Urothelium cell line (cell line): ENCODE data around the gene OR8I2.
"Not testable (repeated sequence)": the region's sequence is repeated elsewhere in the genome, so short reads cannot be mapped to it uniquely, and the experiment has no call there.

Experiments
- DNase-seq: peaks from one replicate; pipeline ENCODE4 v3.0.0; 2011; ENCODE audit warnings: low spot score, mixed read lengths
- FAIRE-seq: peaks from 2 replicates; lab custom pipeline; 2011; peaks lifted over from hg19 to GRCh38; lab: Jason Lieb, UNC

Gene OR8I2

GRCh38 chr11:56093008-56093407 is at the start of gene OR8I2:
Gene OR8I2, plus strand, starts transcription at chr11:56093308. Its CDS starts 0 bp downstream, at chr11:56093308.
- no peak for DNase-seq
- FAIRE-seq: no peak

GRCh38 chr11:56045538-56045937 is 47.6 kb upstream of the OR8I2 start:
- FAIRE-seq (no peak), DNase-seq (no peak)

GRCh38 chr11:56048480-56048879 is 44.6 kb upstream of the OR8I2 start:
- FAIRE-seq (no peak), DNase-seq (no peak)

- FAIRE-seq (no peak), DNase-seq (no peak)
These were observed 43.6 kb upstream of the OR8I2 start for GRCh38 chr11:56049487-56049886.

- not testable (repeated sequence) for FAIRE-seq
These were observed 36.7 kb upstream of the OR8I2 start for GRCh38 chr11:56056366-56056765.

GRCh38 chr11:56057661-56058237 is 35.4 kb upstream of the OR8I2 start:
- DNase-seq: not testable (repeated sequence)

More at GRCh38 chr11:56056366-56056765, 36.7 kb upstream of the OR8I2 start:
- not testable (repeated sequence) for DNase-seq

GRCh38 chr11:56058260-56058780 is 34.8 kb upstream of the OR8I2 start:
- FAIRE-seq, DNase-seq: not testable (repeated sequence)

More at GRCh38 chr11:56057661-56058237, 35.4 kb upstream of the OR8I2 start:
- not testable (repeated sequence) for FAIRE-seq

- FAIRE-seq: no peak
- no peak for DNase-seq
These were observed 26.1 kb upstream of the OR8I2 start for GRCh38 chr11:56066980-56067379.

GRCh38 chr11:56089697-56090096 is 3.4 kb upstream of the OR8I2 start:
- DNase-seq (no peak), FAIRE-seq (no peak)

- no peak for DNase-seq
These were observed 10.2 kb downstream of the OR8I2 start, which contains the start of gene OR8H2 for GRCh38 chr11:56103210-56103737. Gene OR8H2, plus strand, starts transcription at chr11:56103687. Its CDS starts 1,356 bp downstream, at chr11:56105043.

GRCh38 chr11:56122073-56122472 is 29.0 kb downstream of the OR8I2 start, which contains the start of gene OR8H3:
Gene OR8H3, plus strand, starts transcription at chr11:56122373. Its CDS starts 0 bp downstream, at chr11:56122373.
- no peak for FAIRE-seq
- no peak for DNase-seq

More at GRCh38 chr11:56103210-56103737, 10.2 kb downstream of the OR8I2 start, which contains the start of gene OR8H2:
- FAIRE-seq: no peak

- no peak for FAIRE-seq
These were observed 47.1 kb downstream of the OR8I2 start, which contains the start of gene OR8J3 for GRCh38 chr11:56140151-56140661. Gene OR8J3, minus strand, starts transcription at chr11:56140201. Its CDS starts 2,483 bp downstream, at chr11:56137718.

GRCh38 chr11:56143681-56144080 is 50.6 kb downstream of the OR8I2 start:
- not testable (repeated sequence) for FAIRE-seq, DNase-seq

More at GRCh38 chr11:56140151-56140661, 47.1 kb downstream of the OR8I2 start, which contains the start of gene OR8J3:
- no peak for DNase-seq
